Vagina (tissue), 2 donors: Measurements from ENCODE around the gene FATE1. TPM values are rescaled to one million over a fixed set of nuclear protein-coding genes. Genes with fewer than 3 reads are reported as not detected.

Experiments used
- DNase-seq, 2 donors: peaks; one replicate each; pipeline ENCODE4 v3.0.0-alpha.2; 2017; ENCODE audit errors: extremely low spot score in 2 of 2
- H3K27ac ChIP-seq: fragments of 200-600 bp; sonication (generic); one replicate; pipeline ENCODE4 v1.5.1; 2019
- H3K27me3 ChIP-seq: fragments of 200-600 bp; sonication (generic); one replicate; pipeline ENCODE4 v1.5.1; 2019
- H3K36me3 ChIP-seq, 2 donors: fragments of 200-600 bp; sonication (generic); one replicate each; pipeline ENCODE4 v1.5.1; 2017 to 2019
- H3K4me1 ChIP-seq: fragments of 200-600 bp; sonication (generic); one replicate; pipeline ENCODE4 v1.5.1; 2019
- H3K4me3 ChIP-seq, 2 donors: fragments of 200-600 bp; sonication (generic); 1 replicate in 1 of 2; 2 replicates in 1 of 2; pipeline ENCODE4 v1.5.1; 2016 to 2019
- H3K9me3 ChIP-seq: fragments of 200-600 bp; sonication (generic); one replicate; pipeline ENCODE4 v1.5.1; 2019
- CTCF ChIP-seq, 3 experiments: fragments of 450-650 bp in 2 of 3; fragments of 200-600 bp in 1 of 3; sonication (generic) in 1 of 3; IDR thresholded peaks; one replicate each; pipeline ENCODE4 v1.5.1; 2017 to 2019; ENCODE audit warnings: antibody characterized with exemption in 3 of 3, mild to moderate bottlenecking in 2 of 3, moderate library complexity in 2 of 3
- POLR2A ChIP-seq, 2 donors: fragments of 450-650 bp; IDR thresholded peaks; one replicate each; pipeline ENCODE4 v1.6.1; 2017; ENCODE audit warnings: antibody characterized with exemption in 2 of 2, mild to moderate bottlenecking in 2 of 2, moderate library complexity in 2 of 2
- POLR2AphosphoS5 ChIP-seq, 2 donors: sonication (generic); formaldehyde crosslinking; IDR thresholded peaks; one replicate each; pipeline ENCODE4 v1.9.0; 2017; ENCODE audit warnings: antibody characterized with exemption in 2 of 2, mild to moderate bottlenecking in 2 of 2, low read depth in 1 of 2; ENCODE audit not compliant: insufficient read depth in 1 of 2
- intact Hi-C: fragments of 100-400 bp; cut with DNase I; formaldehyde crosslinking; loops from one replicate; pipeline ENCODE4 v1.15.1; 2023
- total RNA-seq: library from RNA; depleted of rRNA; stranded (reverse); fragments of >200 nt; gene quantifications from one replicate; pipeline ENCODE4 v1.2.3, GENCODE V29; 2016

Gene FATE1
- total RNA-seq, 1 donor from 2014 or later = not detected

- TF ChIP-seq POLR2A (IDR thresholded peaks at IDR 0.05) (no peak), CTCF (IDR thresholded peaks at IDR 0.05) (no peak), POLR2AphosphoS5 (IDR thresholded peaks at IDR 0.05; ENCODE audit: insufficient read depth in 1 of 2, low read depth in 1 of 2) (no peak)
- no peak for DNase-seq
- H3K27me3 ChIP-seq = no peaks in the 10 kb centered on the region
- no peaks in the 10 kb centered on the region for H3K4me1 ChIP-seq
- H3K36me3 ChIP-seq = no peaks in the 10 kb centered on the region
- H3K9me3 ChIP-seq = no peaks in the 10 kb centered on the region
- H3K27ac ChIP-seq = no peak overlapping the region
- no peak overlapping the region for H3K4me3 ChIP-seq
- intact Hi-C loops = no loop called here
Observed at GRCh38 chrX:151711154-151711553, 4.7 kb upstream of the FATE1 start.

- TF ChIP-seq POLR2AphosphoS5 (IDR thresholded peaks at IDR 0.05; ENCODE audit: insufficient read depth in 1 of 2, low read depth in 1 of 2) (no peak), CTCF (IDR thresholded peaks at IDR 0.05) (no peak), POLR2A (IDR thresholded peaks at IDR 0.05) (no peak)
- Histone ChIP-seq H3K4me3 (no peak overlapping the region), H3K36me3 (no peaks in the 10 kb centered on the region), H3K9me3 (no peaks in the 10 kb centered on the region), H3K4me1 (no peaks in the 10 kb centered on the region), H3K27me3 (no peaks in the 10 kb centered on the region), H3K27ac (no peak overlapping the region)
- no peak for DNase-seq
- intact Hi-C loops = no loop called here
Observed at GRCh38 chrX:151711787-151712186, 4.0 kb upstream of the FATE1 start.

- H3K4me3 ChIP-seq = no peak overlapping the region
- H3K4me1 ChIP-seq = no peaks in the 10 kb centered on the region
- DNase-seq = no peak
- TF ChIP-seq POLR2AphosphoS5 (IDR thresholded peaks at IDR 0.05; ENCODE audit: insufficient read depth in 1 of 2, low read depth in 1 of 2) = no peak
- no peaks in the 10 kb centered on the region for H3K27me3 ChIP-seq
- intact Hi-C loops = no loop called here
- H3K9me3 ChIP-seq = no peaks in the 10 kb centered on the region
- no peaks in the 10 kb centered on the region for H3K36me3 ChIP-seq
- H3K27ac ChIP-seq = no peak overlapping the region
Observed at GRCh38 chrX:151712253-151712652, 3.6 kb upstream of the FATE1 start.

- no peaks in the 10 kb centered on the region for H3K36me3 ChIP-seq
- DNase-seq = no peak
- intact Hi-C loops = no loop called here
Observed at GRCh38 chrX:151713849-151714248, 2.0 kb upstream of the FATE1 start.

GRCh38 chrX:151714362-151714761, 1.5 kb upstream of the FATE1 start:
- Histone ChIP-seq H3K9me3 (no peaks in the 10 kb centered on the region), H3K4me1 (no peaks in the 10 kb centered on the region), H3K27ac (no peak overlapping the region), H3K36me3 (no peaks in the 10 kb centered on the region), H3K4me3 (no peak overlapping the region), H3K27me3 (no peaks in the 10 kb centered on the region)
- intact Hi-C loops = no loop called here
- TF ChIP-seq CTCF (IDR thresholded peaks at IDR 0.05) = no peak
- no peak for TF ChIP-seq POLR2A (IDR thresholded peaks at IDR 0.05)
- no peak for TF ChIP-seq POLR2AphosphoS5 (IDR thresholded peaks at IDR 0.05; ENCODE audit: insufficient read depth in 1 of 2, low read depth in 1 of 2)
- no peak for DNase-seq

More at GRCh38 chrX:151713849-151714248, 2.0 kb upstream of the FATE1 start:
- Histone ChIP-seq H3K4me3 (no peak overlapping the region), H3K27me3 (no peaks in the 10 kb centered on the region), H3K9me3 (no peaks in the 10 kb centered on the region), H3K4me1 (no peaks in the 10 kb centered on the region), H3K27ac (no peak overlapping the region)
- no peak for TF ChIP-seq POLR2A (IDR thresholded peaks at IDR 0.05)
- no peak for TF ChIP-seq POLR2AphosphoS5 (IDR thresholded peaks at IDR 0.05; ENCODE audit: insufficient read depth in 1 of 2, low read depth in 1 of 2)
- TF ChIP-seq CTCF (IDR thresholded peaks at IDR 0.05) = no peak
